NB4 (cell line): Measurements from ENCODE around the gene KLF7.

Experiments used
- POLR2A ChIP-seq: IDR thresholded peaks from 2 replicates; pipeline ENCODE4 v1.6.1; 2011; ENCODE audit warnings: mild to moderate bottlenecking; ENCODE audit not compliant: insufficient read length; ENCODE audit errors: extremely low read depth
- TF ChIP-seq, protein P1 (sequence below): IDR thresholded peaks from one replicate; pipeline ENCODE4 v1.5.1; 2012; ENCODE audit warnings: low read depth, low read length

DNA sequence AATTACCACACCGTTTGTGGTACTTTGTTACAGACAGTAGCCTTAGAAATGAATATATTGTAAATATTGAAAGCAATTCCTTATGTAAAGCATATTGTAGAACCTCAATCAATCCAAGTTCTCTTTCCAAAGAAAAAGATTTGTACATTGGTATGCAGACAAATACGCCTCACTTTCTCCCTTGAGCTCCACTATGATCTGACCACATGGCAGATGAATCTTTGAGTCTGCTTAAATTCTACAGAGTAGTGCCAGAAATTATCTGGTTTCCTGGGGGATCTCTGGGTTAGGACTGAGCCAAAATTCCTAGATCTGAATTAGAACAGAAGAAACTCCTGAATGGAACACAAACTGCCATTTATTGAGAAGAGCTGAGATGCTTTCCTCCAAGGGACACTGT is 127.4 kb downstream of the KLF7 start:
- TF ChIP-seq, protein P1, sequence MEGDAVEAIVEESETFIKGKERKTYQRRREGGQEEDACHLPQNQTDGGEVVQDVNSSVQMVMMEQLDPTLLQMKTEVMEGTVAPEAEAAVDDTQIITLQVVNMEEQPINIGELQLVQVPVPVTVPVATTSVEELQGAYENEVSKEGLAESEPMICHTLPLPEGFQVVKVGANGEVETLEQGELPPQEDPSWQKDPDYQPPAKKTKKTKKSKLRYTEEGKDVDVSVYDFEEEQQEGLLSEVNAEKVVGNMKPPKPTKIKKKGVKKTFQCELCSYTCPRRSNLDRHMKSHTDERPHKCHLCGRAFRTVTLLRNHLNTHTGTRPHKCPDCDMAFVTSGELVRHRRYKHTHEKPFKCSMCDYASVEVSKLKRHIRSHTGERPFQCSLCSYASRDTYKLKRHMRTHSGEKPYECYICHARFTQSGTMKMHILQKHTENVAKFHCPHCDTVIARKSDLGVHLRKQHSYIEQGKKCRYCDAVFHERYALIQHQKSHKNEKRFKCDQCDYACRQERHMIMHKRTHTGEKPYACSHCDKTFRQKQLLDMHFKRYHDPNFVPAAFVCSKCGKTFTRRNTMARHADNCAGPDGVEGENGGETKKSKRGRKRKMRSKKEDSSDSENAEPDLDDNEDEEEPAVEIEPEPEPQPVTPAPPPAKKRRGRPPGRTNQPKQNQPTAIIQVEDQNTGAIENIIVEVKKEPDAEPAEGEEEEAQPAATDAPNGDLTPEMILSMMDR: no peak
- TF ChIP-seq POLR2A: no peak
